ENCODE measurements around the gene MAD1L1. TPM values are rescaled to one million over a fixed set of nuclear protein-coding genes. Genes with fewer than 3 reads are reported as not detected.

Gene MAD1L1
- 10 to 100 TPM; 12.3 to 21.7 (median 18.1) TPM for polyA plus RNA-seq
- long read RNA-seq, donor 1, partial matches to known transcripts = 6 of 6 reads
- long read RNA-seq, donor 1, other reads (novel, unspliced or antisense) = 0 of 6 reads
- long read RNA-seq, donor 2, partial matches to known transcripts = 0 of 1 reads
- long read RNA-seq, donor 2, other reads (novel, unspliced or antisense) = 0 of 1 reads
- long read RNA-seq, donor 3 = 0 reads
- long read RNA-seq, donor 4 = 0 reads
- long read RNA-seq, donor 5 = 0 reads
- long read RNA-seq, donor 6 = 0 reads
- long read RNA-seq, donor 7, partial matches to known transcripts = 0 of 1 reads
- long read RNA-seq, donor 7, other reads (novel, unspliced or antisense) = 0 of 1 reads
- long read RNA-seq, donor 8 = 0 reads
- long read RNA-seq, donor 9 = 0 reads
- long read RNA-seq, donor 10, partial matches to known transcripts = 13 of 18 reads
- long read RNA-seq, donor 10, other reads (novel, unspliced or antisense) = 5 of 18 reads

DNA sequence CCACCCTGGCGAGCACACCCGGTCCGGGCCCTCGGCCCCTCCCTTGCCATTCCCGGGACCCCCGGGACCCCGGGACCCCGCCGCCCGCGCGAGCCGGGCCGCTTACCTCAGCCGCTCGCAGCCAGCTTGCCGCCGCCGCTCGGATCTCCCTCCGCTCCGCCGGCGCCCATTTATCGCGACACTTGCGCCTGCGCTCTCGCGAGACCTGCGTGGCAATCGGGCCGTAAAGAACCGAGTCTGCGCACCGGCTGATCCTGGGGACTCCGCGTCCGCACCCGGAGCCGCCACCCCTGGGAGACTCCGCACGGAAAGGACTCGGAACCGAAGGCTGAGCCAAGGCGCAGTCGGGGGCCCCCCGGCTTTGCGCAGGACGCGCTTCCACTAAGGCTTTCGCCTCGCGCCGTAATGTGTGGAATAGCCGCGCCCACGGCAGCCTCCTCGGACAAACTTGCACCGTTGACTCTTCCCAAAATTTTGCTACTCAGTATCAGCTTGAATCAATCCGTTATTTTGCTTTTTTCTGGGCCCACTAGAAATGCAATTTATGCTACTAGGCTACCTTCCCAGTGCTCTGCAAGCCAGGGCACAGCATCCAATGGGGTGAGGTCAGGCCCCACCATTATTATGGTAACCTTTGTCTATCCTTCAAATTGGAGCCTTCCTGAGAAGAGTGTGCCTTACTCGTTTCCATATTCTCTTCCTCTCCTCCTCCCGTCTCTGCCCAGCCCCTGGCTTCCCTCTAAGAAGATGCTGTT lies at the start of gene MAD1L1:
MAD1L1 (minus strand) TSS at position 180 of the 755 bp plus-strand sequence. CDS start 2,812 bp downstream, outside the sequence.
- Histone ChIP-seq H3K4me1 (ENCODE audit: control insufficient read depth in 3 of 3, insufficient read depth in 2 of 3, low read depth in 1 of 3, low read length in 2 of 3) (peaks cover 5 to 9% (median 6%) of the 10 kb centered on the region in 3 donors), H3K36me3 (ENCODE audit: control insufficient read depth in 3 of 3, insufficient read depth in 2 of 3, low read depth in 1 of 3, low read length in 3 of 3) (peaks cover under 1 to 54% (median 7%) of the 10 kb centered on the region in 3 donors), H3K9me3 (ENCODE audit: control insufficient read depth in 2 of 2, insufficient read depth in 1 of 2, low read depth in 1 of 2, low read length in 1 of 2) (no peaks in the 10 kb centered on the region), H3K27ac (ENCODE audit: low read depth in 1 of 3, low read length in 2 of 3) (peak within 1 kb of the TSS in 1 of 3 donors; percentile 5), H3K4me3 (ENCODE audit: low read depth in 1 of 3, low read length in 3 of 3) (peak within 1 kb of the TSS; percentile 74 to 100 (median 98)), H3K27me3 (ENCODE audit: control insufficient read depth in 3 of 3, insufficient read depth in 3 of 3, low read length in 3 of 3) (no peaks in the 10 kb centered on the region)
- 0 to 1% (median 0%) methylated on average over 43 to 63 of the region's 63 CpGs for whole genome bisulfite sequencing, 3 donors
- FAIRE-seq = no peak
- peak; percentile 88 to 95 for DNase-seq

DNA sequence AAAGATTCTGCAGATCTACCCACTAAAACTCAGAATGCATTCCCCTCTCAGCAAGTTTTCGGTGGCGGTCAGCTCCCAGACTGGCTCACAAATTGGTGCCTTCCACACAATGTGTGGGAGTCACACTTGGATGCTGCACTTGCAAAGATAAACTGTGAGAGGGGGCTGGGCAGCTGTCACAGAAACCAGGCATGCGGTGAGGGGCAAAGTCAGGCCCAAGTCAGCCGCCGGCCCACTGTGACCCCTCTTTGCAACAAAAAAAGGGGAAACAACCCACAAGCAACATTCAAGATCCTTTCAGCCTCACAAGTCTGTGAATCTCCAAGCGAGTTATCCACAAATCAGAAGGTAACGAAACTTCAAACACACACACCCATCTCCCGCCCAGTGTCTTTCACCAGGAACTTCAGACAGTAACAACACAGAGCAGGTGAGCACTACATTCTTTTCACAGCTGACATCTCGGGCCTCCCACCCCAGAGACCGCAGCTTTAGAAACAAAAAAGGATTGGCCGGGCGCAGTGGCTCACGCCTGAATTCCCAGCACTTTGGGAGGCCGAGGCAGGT lies 49.5 kb upstream of the MAD1L1 start:
- 66 to 80% (median 74%) methylated on average over 14 of the region's 14 CpGs for WGBS, 3 donors
- peak overlapping the region in 1 of 3 donors; percentile 69 for H3K27ac ChIP-seq (ENCODE audit: low read depth in 1 of 3, low read length in 2 of 3)
- no peaks in the 10 kb centered on the region for H3K9me3 ChIP-seq (ENCODE audit: control insufficient read depth in 2 of 2, insufficient read depth in 1 of 2, low read depth in 1 of 2, low read length in 1 of 2)
- peaks cover 0 to 30% (median 4%) of the 10 kb centered on the region in 3 donors for H3K4me1 ChIP-seq (ENCODE audit: control insufficient read depth in 3 of 3, insufficient read depth in 2 of 3, low read depth in 1 of 3, low read length in 2 of 3)
- DNase-seq = peak; percentile 7 to 35
- peaks cover 0 to 20% (median 0%) of the 10 kb centered on the region in 3 donors for H3K36me3 ChIP-seq (ENCODE audit: control insufficient read depth in 3 of 3, insufficient read depth in 2 of 3, low read depth in 1 of 3, low read length in 3 of 3)
- H3K4me3 ChIP-seq (ENCODE audit: low read depth in 1 of 3, low read length in 3 of 3) = no peak overlapping the region
- FAIRE-seq = no peak
- no peaks in the 10 kb centered on the region for H3K27me3 ChIP-seq (ENCODE audit: control insufficient read depth in 3 of 3, insufficient read depth in 3 of 3, low read length in 3 of 3)

DNA sequence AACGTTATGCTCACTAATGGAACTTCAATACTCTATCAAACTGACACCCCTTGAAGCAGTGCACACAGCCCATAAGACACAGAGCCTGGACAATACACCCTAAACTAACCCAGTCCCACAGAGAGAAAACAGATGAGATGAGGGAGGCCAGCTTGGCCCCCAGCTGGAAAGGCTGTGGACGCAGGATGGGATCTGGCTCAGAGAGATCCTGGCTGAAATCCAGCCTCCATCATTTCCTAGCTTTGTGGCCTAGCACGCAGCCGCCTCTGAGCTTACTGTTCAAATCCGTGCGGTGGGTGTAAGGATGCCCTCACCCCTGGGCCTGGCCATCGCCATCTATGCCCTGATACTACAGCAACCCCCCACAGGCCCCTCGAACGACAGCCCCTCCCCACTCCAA lies 48.8 kb upstream of the MAD1L1 start:
- H3K9me3 ChIP-seq (ENCODE audit: control insufficient read depth in 2 of 2, insufficient read depth in 1 of 2, low read depth in 1 of 2, low read length in 1 of 2) = no peaks in the 10 kb centered on the region
- peak overlapping the region in 1 of 3 donors; percentile 69 for H3K27ac ChIP-seq (ENCODE audit: low read depth in 1 of 3, low read length in 2 of 3)
- H3K27me3 ChIP-seq (ENCODE audit: control insufficient read depth in 3 of 3, insufficient read depth in 3 of 3, low read length in 3 of 3) = no peaks in the 10 kb centered on the region
- no peak overlapping the region for H3K4me3 ChIP-seq (ENCODE audit: low read depth in 1 of 3, low read length in 3 of 3)
- DNase-seq (peak in 1 of 2 donors; percentile 34), FAIRE-seq (no peak)
- peaks cover 0 to 28% (median 4%) of the 10 kb centered on the region in 3 donors for H3K36me3 ChIP-seq (ENCODE audit: control insufficient read depth in 3 of 3, insufficient read depth in 2 of 3, low read depth in 1 of 3, low read length in 3 of 3)
- 34 to 49% (median 39%) methylated on average over 8 to 9 of the region's 9 CpGs for WGBS, 3 donors
- H3K4me1 ChIP-seq (ENCODE audit: control insufficient read depth in 3 of 3, insufficient read depth in 2 of 3, low read depth in 1 of 3, low read length in 2 of 3) = peaks cover 0 to 30% (median 4%) of the 10 kb centered on the region in 3 donors

DNA sequence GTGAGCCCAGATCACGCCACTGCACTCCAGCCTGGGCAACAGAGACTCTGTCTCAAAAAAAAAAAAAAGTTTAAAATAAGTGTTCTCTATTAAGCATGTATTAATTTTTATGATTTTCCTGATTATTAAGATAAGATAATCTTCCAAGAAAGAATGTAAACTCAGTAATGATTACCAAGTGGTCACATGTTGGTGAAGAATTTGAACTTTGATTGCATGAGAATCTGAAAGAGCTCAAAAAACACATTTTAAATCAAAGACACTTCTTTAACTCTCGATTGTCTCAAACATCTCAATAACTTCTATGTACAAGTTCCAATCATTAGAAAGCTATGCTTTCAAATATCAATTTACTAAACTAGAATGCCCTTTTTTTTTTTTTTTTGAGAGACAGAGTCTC lies 47.7 kb upstream of the MAD1L1 start:
- Histone ChIP-seq H3K4me3 (ENCODE audit: low read depth in 1 of 3, low read length in 3 of 3) (no peak overlapping the region), H3K4me1 (ENCODE audit: control insufficient read depth in 3 of 3, insufficient read depth in 2 of 3, low read depth in 1 of 3, low read length in 2 of 3) (peaks cover 0 to 30% (median 4%) of the 10 kb centered on the region in 3 donors), H3K9me3 (ENCODE audit: control insufficient read depth in 2 of 2, insufficient read depth in 1 of 2, low read depth in 1 of 2, low read length in 1 of 2) (no peaks in the 10 kb centered on the region), H3K36me3 (ENCODE audit: control insufficient read depth in 3 of 3, insufficient read depth in 2 of 3, low read depth in 1 of 3, low read length in 3 of 3) (peaks cover 0 to 37% (median 4%) of the 10 kb centered on the region in 3 donors), H3K27ac (ENCODE audit: low read depth in 1 of 3, low read length in 2 of 3) (peak overlapping the region in 1 of 3 donors; percentile 71), H3K27me3 (ENCODE audit: control insufficient read depth in 3 of 3, insufficient read depth in 3 of 3, low read length in 3 of 3) (no peaks in the 10 kb centered on the region)
- FAIRE-seq (peak; percentile 15), DNase-seq (peak; percentile 72 to 75)
- WGBS, 3 donors = 13 to 50% (median 30%) methylated on average over 2 of the region's 2 CpGs

DNA sequence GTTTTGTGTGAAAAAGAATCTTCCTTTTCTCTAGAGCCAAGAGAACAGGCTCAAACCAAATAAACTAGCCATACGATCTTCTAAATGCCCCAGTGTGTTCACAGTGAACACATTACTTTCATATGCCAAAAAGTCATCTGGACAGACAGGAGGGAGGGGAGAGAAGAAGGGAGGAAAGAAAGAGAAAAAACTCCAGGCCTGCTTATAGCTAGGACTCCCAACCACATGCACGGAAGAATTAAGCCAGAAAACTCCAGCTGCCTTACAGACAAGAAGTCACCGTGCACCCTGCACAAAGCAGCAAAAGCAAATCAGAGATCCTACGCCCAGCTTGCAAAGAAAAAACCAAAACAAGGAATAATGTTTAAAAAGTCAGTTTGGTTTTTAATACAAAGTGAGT lies 47.2 kb upstream of the MAD1L1 start:
- peak overlapping the region in 1 of 3 donors; percentile 71 for H3K27ac ChIP-seq (ENCODE audit: low read depth in 1 of 3, low read length in 2 of 3)
- FAIRE-seq (no peak), DNase-seq (peak; percentile 13 to 38)
- 15 to 39% (median 24%) methylated on average over 4 of the region's 4 CpGs for WGBS, 3 donors
- peaks cover 0 to 30% (median 4%) of the 10 kb centered on the region in 3 donors for H3K4me1 ChIP-seq (ENCODE audit: control insufficient read depth in 3 of 3, insufficient read depth in 2 of 3, low read depth in 1 of 3, low read length in 2 of 3)
- H3K27me3 ChIP-seq (ENCODE audit: control insufficient read depth in 3 of 3, insufficient read depth in 3 of 3, low read length in 3 of 3) = no peaks in the 10 kb centered on the region
- no peak overlapping the region for H3K4me3 ChIP-seq (ENCODE audit: low read depth in 1 of 3, low read length in 3 of 3)
- H3K36me3 ChIP-seq (ENCODE audit: control insufficient read depth in 3 of 3, insufficient read depth in 2 of 3, low read depth in 1 of 3, low read length in 3 of 3) = peaks cover 0 to 42% (median 4%) of the 10 kb centered on the region in 3 donors
- no peaks in the 10 kb centered on the region for H3K9me3 ChIP-seq (ENCODE audit: control insufficient read depth in 2 of 2, insufficient read depth in 1 of 2, low read depth in 1 of 2, low read length in 1 of 2)

DNA sequence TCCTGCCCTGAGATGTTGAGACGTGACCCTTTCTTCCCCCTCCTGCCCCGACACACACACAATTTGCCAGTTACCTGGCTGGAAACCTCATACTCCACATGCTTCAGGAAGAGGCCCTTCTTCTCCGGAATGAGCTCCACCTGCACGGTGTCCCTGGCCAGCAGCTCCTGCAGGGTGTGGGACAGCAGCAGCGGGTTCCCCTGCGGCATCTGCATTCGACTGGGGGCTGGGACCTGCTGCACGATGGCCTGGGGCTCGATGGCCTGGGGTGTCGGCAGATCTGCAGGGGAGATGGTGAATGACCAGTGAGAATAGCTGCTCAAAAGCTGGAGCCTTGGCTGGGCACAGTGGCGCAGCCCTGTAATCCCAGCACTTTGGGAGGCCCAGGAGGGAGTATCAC lies 45.3 kb upstream of the MAD1L1 start:
- DNase-seq (no peak), FAIRE-seq (no peak)
- Histone ChIP-seq H3K27me3 (ENCODE audit: control insufficient read depth in 3 of 3, insufficient read depth in 3 of 3, low read length in 3 of 3) (no peaks in the 10 kb centered on the region), H3K9me3 (ENCODE audit: control insufficient read depth in 2 of 2, insufficient read depth in 1 of 2, low read depth in 1 of 2, low read length in 1 of 2) (no peaks in the 10 kb centered on the region), H3K36me3 (ENCODE audit: control insufficient read depth in 3 of 3, insufficient read depth in 2 of 3, low read depth in 1 of 3, low read length in 3 of 3) (peaks cover 0 to 52% (median 4%) of the 10 kb centered on the region in 3 donors), H3K4me1 (ENCODE audit: control insufficient read depth in 3 of 3, insufficient read depth in 2 of 3, low read depth in 1 of 3, low read length in 2 of 3) (peaks cover 0 to 30% (median 4%) of the 10 kb centered on the region in 3 donors), H3K4me3 (ENCODE audit: low read depth in 1 of 3, low read length in 3 of 3) (no peak overlapping the region), H3K27ac (ENCODE audit: low read depth in 1 of 3, low read length in 2 of 3) (no peak overlapping the region)
- WGBS, 3 donors = 94 to 96% (median 94%) methylated on average over 11 of the region's 11 CpGs

DNA sequence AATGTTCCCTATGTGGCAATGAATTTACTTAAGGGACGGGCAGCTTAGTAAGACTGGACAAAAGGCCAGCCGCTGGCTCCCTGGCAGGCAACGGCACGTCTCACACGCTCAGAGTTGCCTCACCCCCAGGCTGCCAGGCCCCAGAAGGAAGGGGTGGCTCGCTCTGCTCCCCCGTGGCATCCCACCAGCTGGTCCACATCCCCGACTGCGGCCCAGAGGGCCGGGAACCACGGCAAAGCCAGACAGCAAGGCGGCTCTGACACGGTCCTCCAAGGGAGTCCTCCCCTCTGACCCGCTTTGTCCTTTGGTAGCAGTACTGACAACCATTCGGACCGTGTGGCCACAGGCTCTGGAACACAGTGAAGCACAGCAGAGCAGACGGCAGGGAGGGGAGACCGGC lies 43.4 kb upstream of the MAD1L1 start:
- no peaks in the 10 kb centered on the region for H3K27me3 ChIP-seq (ENCODE audit: control insufficient read depth in 3 of 3, insufficient read depth in 3 of 3, low read length in 3 of 3)
- DNase-seq (no peak), FAIRE-seq (no peak)
- peaks cover 0 to 69% (median 4%) of the 10 kb centered on the region in 3 donors for H3K36me3 ChIP-seq (ENCODE audit: control insufficient read depth in 3 of 3, insufficient read depth in 2 of 3, low read depth in 1 of 3, low read length in 3 of 3)
- WGBS, 3 donors = 93 to 95% (median 93%) methylated on average over 18 of the region's 18 CpGs
- no peak overlapping the region for H3K27ac ChIP-seq (ENCODE audit: low read depth in 1 of 3, low read length in 2 of 3)
- no peak overlapping the region for H3K4me3 ChIP-seq (ENCODE audit: low read depth in 1 of 3, low read length in 3 of 3)
- no peaks in the 10 kb centered on the region for H3K9me3 ChIP-seq (ENCODE audit: control insufficient read depth in 2 of 2, insufficient read depth in 1 of 2, low read depth in 1 of 2, low read length in 1 of 2)
- peaks cover 0 to 19% (median 0%) of the 10 kb centered on the region in 3 donors for H3K4me1 ChIP-seq (ENCODE audit: control insufficient read depth in 3 of 3, insufficient read depth in 2 of 3, low read depth in 1 of 3, low read length in 2 of 3)

DNA sequence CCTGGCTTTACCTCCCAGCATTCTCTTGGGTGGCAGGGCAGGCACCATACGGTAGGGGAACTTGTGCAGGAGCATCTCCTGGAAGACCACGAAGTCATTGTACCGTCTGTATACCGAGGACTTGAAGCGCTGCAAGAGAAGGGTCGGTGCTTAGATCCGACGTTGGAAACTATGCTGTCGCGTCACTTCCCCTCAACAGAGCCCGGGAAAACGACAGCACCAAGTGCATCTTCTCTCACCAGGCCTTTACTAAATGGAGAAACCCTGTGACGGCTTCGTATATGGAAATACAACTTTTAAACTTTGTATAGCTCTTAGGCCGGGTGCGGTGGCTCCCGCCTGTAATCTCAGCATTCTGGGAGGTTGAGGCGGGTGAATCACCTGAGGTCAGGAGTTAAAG lies 42.4 kb upstream of the MAD1L1 start:
- no peak overlapping the region for H3K27ac ChIP-seq (ENCODE audit: low read depth in 1 of 3, low read length in 2 of 3)
- peaks cover 0 to 20% (median 0%) of the 10 kb centered on the region in 3 donors for H3K4me1 ChIP-seq (ENCODE audit: control insufficient read depth in 3 of 3, insufficient read depth in 2 of 3, low read depth in 1 of 3, low read length in 2 of 3)
- no peak for FAIRE-seq
- H3K9me3 ChIP-seq (ENCODE audit: control insufficient read depth in 2 of 2, insufficient read depth in 1 of 2, low read depth in 1 of 2, low read length in 1 of 2) = no peaks in the 10 kb centered on the region
- peaks cover 0 to 79% (median 4%) of the 10 kb centered on the region in 3 donors for H3K36me3 ChIP-seq (ENCODE audit: control insufficient read depth in 3 of 3, insufficient read depth in 2 of 3, low read depth in 1 of 3, low read length in 3 of 3)
- no peak overlapping the region for H3K4me3 ChIP-seq (ENCODE audit: low read depth in 1 of 3, low read length in 3 of 3)
- DNase-seq = no peak
- whole genome bisulfite sequencing, 3 donors = 91 to 92% (median 91%) methylated on average over 18 of the region's 18 CpGs
- no peaks in the 10 kb centered on the region for H3K27me3 ChIP-seq (ENCODE audit: control insufficient read depth in 3 of 3, insufficient read depth in 3 of 3, low read length in 3 of 3)
